GM21717 (cell line): ENCODE results near the gene MNX1.

Source experiments
- ATAC-seq: cut with Tn5 transposase; IDR thresholded peaks from one replicate; pipeline ENCODE4 v1.9.1; 2021; ENCODE audit warnings: mild to moderate bottlenecking, moderate library complexity; ENCODE audit not compliant: unreplicated experiment

MNX1 gene

GRCh38 chr7:157004521-157005455 lies 5.7 kb downstream of the MNX1 start:
- no peak for ATAC-seq

GRCh38 chr7:157003756-157004520 lies 6.5 kb downstream of the MNX1 start:
- no peak for ATAC-seq

GRCh38 chr7:157003445-157003755 lies 7.1 kb downstream of the MNX1 start:
- ATAC-seq: no peak

- ATAC-seq: no peak
These were observed 7.5 kb downstream of the MNX1 start for GRCh38 chr7:157002819-157003421.

GRCh38 chr7:157001920-157002818 lies 8.3 kb downstream of the MNX1 start:
- ATAC-seq: no peak

GRCh38 chr7:157000741-157001653 lies 9.5 kb downstream of the MNX1 start:
- no peak for ATAC-seq

- no peak for ATAC-seq
These were observed 10.3 kb downstream of the MNX1 start for GRCh38 chr7:156999958-157000726.

- ATAC-seq: no peak
These were observed 11.2 kb downstream of the MNX1 start for GRCh38 chr7:156998988-156999957.

GRCh38 chr7:156994417-156994816 lies 16.0 kb downstream of the MNX1 start:
- ATAC-seq: no peak

GRCh38 chr7:156993925-156994235 lies 16.6 kb downstream of the MNX1 start:
- ATAC-seq: no peak

GRCh38 chr7:156993021-156993924 lies 17.2 kb downstream of the MNX1 start:
- ATAC-seq: no peak

- no peak for ATAC-seq
These were observed 20.5 kb downstream of the MNX1 start for GRCh38 chr7:156989766-156990535.

GRCh38 chr7:156988343-156989185 lies 21.9 kb downstream of the MNX1 start:
- no peak for ATAC-seq

- ATAC-seq: no peak
These were observed 24.1 kb downstream of the MNX1 start for GRCh38 chr7:156986378-156986777.
